Measurements from ENCODE around the gene NEDD9.

DNA sequence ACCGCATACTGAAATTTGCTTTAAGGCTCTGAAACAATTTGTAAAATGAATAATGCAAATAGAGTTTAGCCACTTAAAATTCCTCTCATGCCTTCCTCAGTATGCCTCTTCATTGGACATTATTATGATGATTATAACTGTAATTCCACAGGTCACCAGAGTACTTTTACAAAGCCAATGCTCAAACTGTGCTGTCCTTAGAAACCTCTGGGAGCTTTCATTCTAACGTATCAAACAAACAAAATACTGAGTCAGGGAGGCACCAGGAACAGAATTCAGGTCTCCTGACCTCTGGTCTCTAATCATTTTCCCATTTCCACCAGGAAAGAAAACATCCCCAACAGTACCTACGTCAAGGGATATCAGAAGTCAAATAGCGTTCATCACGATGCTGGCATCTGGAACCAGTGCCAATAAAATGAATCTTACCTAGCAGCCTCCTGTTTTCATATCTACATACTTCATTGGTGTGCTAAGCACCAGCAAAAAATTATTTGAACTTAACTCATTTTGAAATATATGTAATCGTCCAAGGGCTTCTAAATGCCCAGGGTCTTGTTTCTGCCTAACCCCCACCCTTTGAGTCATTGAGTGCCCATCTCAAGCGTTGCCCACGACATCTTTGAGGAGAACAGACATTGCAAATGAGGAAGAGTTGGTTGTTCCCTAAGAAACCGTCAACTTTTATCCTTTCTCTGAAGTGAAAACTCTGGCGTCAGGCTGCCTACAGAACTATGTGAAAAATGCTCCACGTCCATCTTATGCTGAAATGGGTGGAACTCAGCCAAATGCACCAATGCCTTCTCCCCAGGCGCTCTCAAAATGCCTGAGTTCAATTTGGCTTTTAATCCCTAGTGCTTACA, 37.9 kb downstream of the NEDD9 start:
- TF ChIP-seq, protein P1, sequence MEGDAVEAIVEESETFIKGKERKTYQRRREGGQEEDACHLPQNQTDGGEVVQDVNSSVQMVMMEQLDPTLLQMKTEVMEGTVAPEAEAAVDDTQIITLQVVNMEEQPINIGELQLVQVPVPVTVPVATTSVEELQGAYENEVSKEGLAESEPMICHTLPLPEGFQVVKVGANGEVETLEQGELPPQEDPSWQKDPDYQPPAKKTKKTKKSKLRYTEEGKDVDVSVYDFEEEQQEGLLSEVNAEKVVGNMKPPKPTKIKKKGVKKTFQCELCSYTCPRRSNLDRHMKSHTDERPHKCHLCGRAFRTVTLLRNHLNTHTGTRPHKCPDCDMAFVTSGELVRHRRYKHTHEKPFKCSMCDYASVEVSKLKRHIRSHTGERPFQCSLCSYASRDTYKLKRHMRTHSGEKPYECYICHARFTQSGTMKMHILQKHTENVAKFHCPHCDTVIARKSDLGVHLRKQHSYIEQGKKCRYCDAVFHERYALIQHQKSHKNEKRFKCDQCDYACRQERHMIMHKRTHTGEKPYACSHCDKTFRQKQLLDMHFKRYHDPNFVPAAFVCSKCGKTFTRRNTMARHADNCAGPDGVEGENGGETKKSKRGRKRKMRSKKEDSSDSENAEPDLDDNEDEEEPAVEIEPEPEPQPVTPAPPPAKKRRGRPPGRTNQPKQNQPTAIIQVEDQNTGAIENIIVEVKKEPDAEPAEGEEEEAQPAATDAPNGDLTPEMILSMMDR (optimal IDR thresholded peaks at IDR 0.05 in 1 of 3, IDR thresholded peaks at IDR 0.05 in 1 of 3, conservative IDR thresholded peaks at IDR 0.05 in 1 of 3; ENCODE audit: extremely low read depth in 1 of 3, insufficient read depth in 2 of 3, low read length in 3 of 3): no peak
- TF ChIP-seq EZH2 (IDR thresholded peaks at IDR 0.05; ENCODE audit: low read length): no peak
